Stimulated activated CD4-positive, alpha-beta T cell treated with anti-CD3 and anti-CD28 coated beads, TNF-alpha, amount 100 ng/mL, for 1 hour (primary cell): ENCODE data around the gene CD4.
"Not testable (repeated sequence)": the region's sequence is repeated elsewhere in the genome, so short reads cannot be mapped to it uniquely, and the experiment has no call there.

ENCODE experiments used
- DNase-seq, 3 donors: peaks; one replicate each; pipeline ENCODE4 v3.0.0-alpha.2; 2020; ENCODE audit warnings: low read depth in 3 of 3, low spot score in 1 of 3

CD4 gene

GRCh38 chr12:6845395-6845794 is 56.1 kb downstream of the CD4 start:
- DNase-seq: no peak

- no peak for DNase-seq
Measured at GRCh38 chr12:6846316-6846869, 57.1 kb downstream of the CD4 start.

- no peak for DNase-seq
Measured at GRCh38 chr12:6847676-6848075, 58.3 kb downstream of the CD4 start.

GRCh38 chr12:6849427-6849826 is 60.1 kb downstream of the CD4 start:
- DNase-seq: no peak

GRCh38 chr12:6849976-6850560 is 60.7 kb downstream of the CD4 start:
- no peak for DNase-seq

- DNase-seq: no peak
Measured at GRCh38 chr12:6850796-6851152, 61.4 kb downstream of the CD4 start.

- peak; percentile 74 to 82 (median 79) for DNase-seq
Measured at GRCh38 chr12:6851153-6851920, 62.0 kb downstream of the CD4 start, which contains the start of gene CDCA3. CDCA3 (minus strand) TSS chr12:6851286; CDS start chr12:6850952, 334 bp downstream.

GRCh38 chr12:6851921-6852650 is 62.8 kb downstream of the CD4 start, which contains the start of gene USP5:
USP5 (plus strand) TSS chr12:6852150; CDS start chr12:6852180, 30 bp downstream.
- peak; percentile 90 to 95 (median 95) for DNase-seq

GRCh38 chr12:6852651-6853354 is 63.5 kb downstream of the CD4 start:
- DNase-seq: peak in 1 of 3 donors; percentile 49

GRCh38 chr12:6853626-6854025 is 64.3 kb downstream of the CD4 start:
- DNase-seq: no peak

GRCh38 chr12:6854036-6854435 is 64.7 kb downstream of the CD4 start:
- no peak for DNase-seq

GRCh38 chr12:6855322-6855721 is 66.0 kb downstream of the CD4 start:
- DNase-seq: no peak

- no peak for DNase-seq
Measured at GRCh38 chr12:6858799-6859198, 69.5 kb downstream of the CD4 start.

- no peak for DNase-seq
Measured at GRCh38 chr12:6860116-6860515, 70.8 kb downstream of the CD4 start.

GRCh38 chr12:6860942-6861341 is 71.6 kb downstream of the CD4 start:
- DNase-seq: no peak

- DNase-seq: no peak
Measured at GRCh38 chr12:6861391-6861790, 72.1 kb downstream of the CD4 start.

- no peak for DNase-seq
Measured at GRCh38 chr12:6863033-6863432, 73.7 kb downstream of the CD4 start.

GRCh38 chr12:6863586-6864321 is 74.4 kb downstream of the CD4 start:
- no peak for DNase-seq

- DNase-seq: not testable (repeated sequence)
Measured at GRCh38 chr12:6865307-6865706, 76.0 kb downstream of the CD4 start.

- DNase-seq: no peak
Measured at GRCh38 chr12:6866163-6866919, 77.0 kb downstream of the CD4 start.
